AG10803 (cell line): ENCODE measurements around the gene CDC42EP4.

Source experiments
- DNase-seq: peaks from one replicate; pipeline ENCODE4 v3.0.0; 2010; ENCODE audit warnings: low read depth
- H3K4me3 ChIP-seq: 2 replicates; pipeline ENCODE4 v1.5.1; 2011; ENCODE audit warnings: mild to moderate bottlenecking, low read length, control low read depth
- CTCF ChIP-seq: conservative IDR thresholded peaks from 2 replicates; pipeline ENCODE4 v1.5.1; 2011; ENCODE audit warnings: mild to moderate bottlenecking, low read length, control low read depth, inconsistent platforms

CDC42EP4 gene

GRCh38 chr17:73293480-73293911 is 18.3 kb downstream of the CDC42EP4 start:
- H3K4me3 ChIP-seq: no peak overlapping the region
- DNase-seq: peak; percentile 86
- no peak for TF ChIP-seq CTCF

GRCh38 chr17:73293031-73293430 is 18.8 kb downstream of the CDC42EP4 start:
- no peak overlapping the region for H3K4me3 ChIP-seq
- DNase-seq: no peak
- no peak for TF ChIP-seq CTCF

DNA sequence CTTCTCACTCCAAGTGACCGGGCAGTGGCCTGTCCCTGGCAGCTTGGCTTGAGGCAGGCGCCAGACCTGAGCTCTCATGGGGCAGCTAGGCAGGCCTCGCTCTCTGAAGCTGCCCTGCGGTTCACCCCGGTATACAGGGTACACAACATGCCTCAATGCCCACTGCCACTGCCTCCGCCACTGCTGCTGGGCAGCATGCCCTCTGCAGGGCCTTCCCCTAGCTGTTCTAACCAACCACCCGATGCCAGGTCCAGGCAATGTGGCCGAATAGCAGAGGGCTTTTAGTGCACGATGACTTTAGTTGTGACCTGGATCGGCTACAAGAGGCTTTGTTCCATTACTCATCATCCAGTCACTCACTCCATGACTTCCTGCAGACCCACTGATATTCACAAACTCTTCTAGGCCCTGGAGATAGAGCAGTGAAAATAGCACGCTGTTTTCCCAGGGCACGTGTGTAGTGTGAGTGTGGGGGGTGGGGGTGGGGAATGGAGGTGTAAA is 19.7 kb downstream of the CDC42EP4 start:
- DNase-seq: peak; percentile 58
- peak overlapping the region; percentile 31 for H3K4me3 ChIP-seq
- no peak for TF ChIP-seq CTCF

GRCh38 chr17:73291260-73291801 is 20.5 kb downstream of the CDC42EP4 start:
- DNase-seq: peak; percentile 91
- peak overlapping the region; percentile 31 for H3K4me3 ChIP-seq

DNA sequence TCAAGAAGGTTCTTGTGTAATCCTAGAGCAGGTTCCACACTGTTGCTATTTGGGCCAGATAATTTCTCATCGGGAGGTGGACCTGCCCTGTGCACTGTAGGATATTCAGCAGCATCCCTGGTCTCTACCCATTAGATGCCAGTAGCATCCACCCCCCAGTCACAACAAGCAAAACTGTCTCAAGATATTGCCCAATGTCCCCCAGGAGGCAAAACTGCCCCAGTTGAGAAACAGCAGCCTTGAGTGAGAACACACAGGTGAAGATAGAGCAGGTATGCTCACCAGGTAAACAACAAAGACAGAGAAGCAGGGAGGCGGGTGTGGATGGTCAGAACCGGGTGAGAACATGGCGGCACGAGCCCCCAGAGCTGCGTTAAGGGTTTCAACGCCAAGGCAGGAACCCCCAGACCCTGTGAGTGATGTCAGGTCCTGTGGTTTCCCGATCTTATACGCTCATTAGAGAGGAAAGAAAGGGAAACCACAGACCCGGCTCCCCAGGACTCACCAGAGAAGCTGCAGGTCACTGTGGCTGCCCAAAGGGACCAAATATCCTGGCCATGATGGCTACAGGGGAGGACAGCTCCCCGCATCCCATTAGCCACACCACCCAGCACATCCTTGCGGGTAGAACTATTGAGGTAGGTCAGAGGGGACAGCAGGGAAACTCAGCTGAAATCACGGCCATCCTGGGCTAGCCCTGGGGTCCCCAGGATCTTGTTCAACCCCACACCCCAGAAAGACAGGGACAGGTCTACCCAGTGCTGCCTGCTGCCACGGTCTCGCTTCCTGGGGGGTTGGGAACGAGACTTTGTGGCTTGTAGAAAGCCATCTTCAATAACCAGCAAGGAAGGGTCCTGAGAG is 21.2 kb downstream of the CDC42EP4 start:
- no peak overlapping the region for H3K4me3 ChIP-seq
- DNase-seq: no peak
- no peak for TF ChIP-seq CTCF

More at GRCh38 chr17:73291260-73291801, 20.5 kb downstream of the CDC42EP4 start:
- no peak for TF ChIP-seq CTCF

DNA sequence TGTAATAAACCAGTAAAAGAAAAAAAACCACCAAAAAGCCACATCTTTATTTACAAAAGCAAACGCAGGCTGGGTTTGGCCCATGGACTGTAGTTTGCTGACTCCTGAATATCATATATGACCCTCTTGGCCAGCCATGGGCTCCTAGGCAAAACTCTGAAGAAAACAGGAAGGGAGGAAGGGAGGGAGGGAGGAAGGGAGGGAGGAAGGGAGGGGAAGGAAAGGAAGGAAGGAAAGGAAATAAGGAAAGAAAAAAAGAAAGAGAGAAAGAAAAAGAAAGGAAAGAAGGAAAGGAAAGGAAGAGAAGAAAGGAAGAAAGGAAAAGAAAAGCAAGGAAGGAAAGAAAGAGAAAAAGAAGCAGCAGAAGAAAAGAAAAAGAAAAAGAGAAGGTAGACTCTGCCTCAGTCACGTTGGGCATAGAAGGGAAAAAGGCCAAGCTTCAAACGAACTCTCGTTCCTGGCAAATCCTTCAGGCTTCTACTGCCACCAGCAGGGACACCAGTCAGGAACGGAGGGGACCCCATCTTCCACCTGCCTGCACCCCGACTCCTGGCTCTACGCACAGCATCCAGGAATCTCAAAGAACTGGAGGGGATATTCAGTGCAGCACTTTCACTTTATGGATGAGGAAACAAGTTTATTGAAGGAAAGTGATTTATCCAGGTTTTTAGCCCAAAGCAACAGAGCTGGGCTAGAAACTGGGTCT is 22.1 kb downstream of the CDC42EP4 start:
- H3K4me3 ChIP-seq: no peak overlapping the region
- no peak for TF ChIP-seq CTCF
- no peak for DNase-seq
